Measurements from ENCODE around the gene ARHGAP8.

ARHGAP8 gene

DNA sequence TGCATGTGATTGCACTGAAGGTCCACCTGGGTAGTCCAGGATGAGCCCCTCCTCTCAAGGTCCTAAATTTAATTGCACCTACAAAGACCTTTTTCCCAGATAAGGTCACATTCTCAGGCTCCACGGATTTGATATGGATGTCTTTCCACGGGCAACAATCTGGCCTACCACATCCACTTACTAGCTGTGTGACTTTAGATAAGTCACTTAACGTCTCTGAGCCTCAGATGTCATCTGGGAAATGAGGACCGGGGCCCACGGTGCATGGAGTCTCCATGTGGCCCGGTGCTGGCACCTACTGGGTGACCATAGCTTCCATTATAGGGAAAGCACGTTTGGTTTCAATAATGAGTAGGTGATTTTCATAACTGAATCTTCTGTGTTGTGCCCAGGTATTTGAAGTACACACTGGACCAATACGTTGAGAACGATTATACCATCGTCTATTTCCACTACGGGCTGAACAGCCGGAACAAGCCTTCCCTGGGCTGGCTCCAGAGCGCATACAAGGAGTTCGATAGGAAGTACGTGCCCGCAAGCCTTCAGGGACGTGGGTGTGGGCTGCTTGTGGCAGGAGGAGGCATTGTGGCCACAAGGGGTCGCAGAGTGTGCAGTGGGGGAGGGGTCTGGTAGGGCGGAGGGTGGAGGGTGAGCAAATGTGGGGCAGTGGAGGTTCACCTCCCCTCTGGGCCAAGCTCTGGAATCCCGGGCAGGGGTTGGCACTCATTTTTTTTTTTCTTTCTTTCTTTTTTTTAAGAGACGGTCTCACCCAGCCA lies 55.7 kb downstream of the ARHGAP8 start:
- DNase-seq, result no peak

DNA sequence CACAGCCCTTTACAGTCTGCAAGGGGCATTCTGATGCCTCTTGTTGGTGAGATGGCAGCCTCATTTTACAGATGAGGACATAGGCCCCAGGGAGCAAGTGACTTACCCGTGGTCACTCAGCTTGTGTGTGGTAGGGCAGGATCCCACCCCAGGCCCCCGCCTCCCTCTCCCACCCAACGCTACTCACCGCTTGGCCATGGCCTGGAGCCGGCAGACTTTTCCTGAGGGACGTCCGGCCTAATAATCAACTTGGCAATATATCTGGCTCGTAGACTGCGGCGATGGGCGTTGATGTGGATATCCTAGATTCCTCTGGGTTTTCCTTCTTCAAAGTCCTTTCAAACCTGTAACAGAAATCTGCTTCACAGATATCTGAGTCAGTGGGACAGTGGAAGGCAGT lies 57.1 kb downstream of the ARHGAP8 start:
- DNase-seq, result no peak

DNA sequence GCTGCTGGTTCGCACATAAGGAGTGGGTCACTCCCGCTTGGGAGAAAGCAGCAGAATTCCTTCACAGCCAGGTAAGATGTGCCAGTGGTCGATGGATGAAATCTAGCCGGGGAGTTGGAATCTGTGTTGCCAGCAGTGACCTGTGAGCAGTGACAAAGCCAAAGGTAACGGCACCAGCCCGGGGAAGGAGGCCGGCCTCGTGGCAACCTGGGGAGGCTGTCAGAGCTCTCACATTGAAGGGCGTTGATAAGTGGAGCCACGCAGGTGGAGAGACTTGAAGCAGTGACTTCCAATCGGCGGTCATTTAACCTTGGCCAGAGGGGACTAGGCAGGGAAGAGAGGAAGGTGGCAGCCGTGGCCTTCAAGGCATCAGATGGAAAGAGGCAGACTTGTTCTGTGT lies 58.8 kb downstream of the ARHGAP8 start:
- no peak for DNase-seq

DNA sequence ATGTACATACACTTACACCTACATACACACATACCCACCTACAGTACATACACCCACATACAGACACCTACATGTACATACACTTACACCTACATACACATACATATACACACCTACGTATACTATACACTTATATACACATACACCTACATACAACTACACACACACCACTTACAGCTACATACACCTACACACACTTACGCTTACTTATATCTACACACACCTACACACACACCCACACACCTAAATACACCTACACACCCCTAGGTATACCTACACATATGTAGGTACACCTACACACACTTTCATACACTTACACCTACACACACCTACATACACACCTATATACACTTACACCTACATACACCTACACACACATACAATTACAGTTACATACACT lies 61.0 kb downstream of the ARHGAP8 start:
- DNase-seq, result no peak

DNA sequence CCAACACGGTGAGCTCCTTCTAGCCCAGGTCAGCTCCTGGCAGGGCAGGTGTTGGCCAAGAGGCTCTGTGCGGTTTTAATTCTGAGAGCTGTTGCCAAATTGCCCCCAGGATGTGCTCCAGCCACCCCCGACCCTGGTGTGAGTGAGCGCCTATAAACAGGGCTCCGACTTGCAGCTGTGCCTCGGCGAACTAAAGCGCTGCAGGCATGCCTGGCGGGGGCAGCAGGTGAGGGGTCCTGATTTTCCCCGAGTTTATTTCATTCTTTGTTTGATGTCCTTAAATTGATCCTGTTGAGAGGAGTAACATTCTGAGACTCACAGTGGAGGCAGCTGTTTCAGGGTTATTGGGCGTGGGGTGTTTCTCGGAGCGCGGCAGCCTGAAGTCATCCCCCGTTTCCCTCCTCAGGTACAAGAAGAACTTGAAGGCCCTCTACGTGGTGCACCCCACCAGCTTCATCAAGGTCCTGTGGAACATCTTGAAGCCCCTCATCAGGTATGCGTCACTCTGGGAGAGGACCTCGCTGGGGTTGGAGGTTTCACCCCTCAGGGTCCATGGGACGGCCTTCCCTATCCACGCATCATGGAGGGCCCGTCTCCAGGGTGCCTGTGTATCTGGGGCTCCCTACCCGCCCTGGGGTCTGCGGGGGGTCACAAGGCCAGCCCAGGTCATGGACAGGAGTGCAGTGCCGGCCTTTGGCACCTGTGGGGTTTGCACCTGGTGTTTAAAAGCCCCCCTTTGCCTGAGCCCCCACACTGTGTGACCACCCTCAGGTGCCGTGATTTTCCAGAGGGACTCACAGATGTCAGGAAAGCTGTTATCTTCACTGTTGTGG lies 62.1 kb downstream of the ARHGAP8 start:
- DNase-seq, result no peak

DNA sequence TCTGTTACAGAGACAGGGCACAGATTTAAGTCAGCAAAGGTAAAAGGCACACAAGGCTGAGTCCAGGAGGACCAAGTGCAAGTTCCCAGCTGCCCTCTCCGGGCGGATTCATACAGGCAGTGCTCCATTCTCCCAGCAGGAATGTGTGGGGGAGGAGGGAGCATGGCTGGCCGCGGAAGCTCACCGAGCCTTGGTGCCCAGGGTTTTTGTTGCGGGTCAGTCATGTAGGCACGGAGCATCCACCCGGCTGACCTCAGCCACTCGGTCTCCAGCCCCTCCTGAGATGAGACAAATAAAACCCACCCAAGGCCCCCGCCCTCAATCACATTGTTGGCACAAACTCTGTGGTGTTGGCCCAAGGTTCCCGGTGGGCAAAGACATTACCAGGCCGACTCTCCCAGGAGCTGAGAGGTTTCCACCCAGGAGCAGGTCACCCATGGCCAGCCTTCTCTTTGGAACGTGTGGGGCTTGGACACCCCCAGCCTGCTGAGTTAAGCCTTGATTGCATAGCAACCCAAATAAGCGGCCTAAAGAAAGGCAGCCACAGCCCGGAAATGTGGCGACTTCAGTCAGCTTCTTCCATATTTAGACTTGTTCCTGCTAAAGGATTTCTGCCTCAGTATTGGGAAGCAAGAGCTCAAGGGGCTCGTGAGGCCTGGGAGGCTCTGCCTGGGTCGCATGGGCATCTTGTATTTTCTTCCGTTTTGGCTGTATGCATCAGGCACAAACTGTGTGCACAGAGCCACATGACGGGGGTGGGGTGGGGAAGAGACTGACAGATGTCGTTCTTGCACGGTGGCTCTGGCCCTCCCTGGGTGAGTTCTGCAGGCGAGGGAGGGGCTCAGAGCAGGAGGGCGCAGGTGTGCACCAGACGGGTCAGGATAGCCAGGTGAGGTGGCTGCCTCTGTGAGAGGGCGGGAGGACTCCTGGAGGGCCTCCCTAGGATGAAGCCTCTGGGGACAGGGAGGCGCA lies 63.0 kb downstream of the ARHGAP8 start:
- DNase-seq, result no peak

DNA sequence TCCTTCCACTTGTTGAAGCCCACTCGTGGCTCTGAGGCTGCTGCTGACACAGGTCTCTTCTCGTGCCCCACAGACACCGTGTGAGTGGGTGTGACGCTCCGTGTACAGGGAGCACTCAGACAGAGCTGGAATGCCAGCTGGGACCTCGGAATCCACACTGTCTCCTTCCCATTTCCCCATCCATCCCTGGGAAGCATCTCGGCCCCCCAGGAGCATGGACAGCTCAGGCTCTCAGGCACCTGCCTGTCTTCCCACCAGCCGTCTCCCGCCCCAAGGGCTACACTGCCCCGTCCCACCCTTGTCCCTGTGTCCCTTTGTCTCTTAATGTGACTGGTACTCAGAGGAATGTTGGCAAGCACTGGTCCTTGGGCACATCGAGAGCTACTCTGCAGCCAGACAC lies 63.8 kb downstream of the ARHGAP8 start:
- DNase-seq, result no peak

DNA sequence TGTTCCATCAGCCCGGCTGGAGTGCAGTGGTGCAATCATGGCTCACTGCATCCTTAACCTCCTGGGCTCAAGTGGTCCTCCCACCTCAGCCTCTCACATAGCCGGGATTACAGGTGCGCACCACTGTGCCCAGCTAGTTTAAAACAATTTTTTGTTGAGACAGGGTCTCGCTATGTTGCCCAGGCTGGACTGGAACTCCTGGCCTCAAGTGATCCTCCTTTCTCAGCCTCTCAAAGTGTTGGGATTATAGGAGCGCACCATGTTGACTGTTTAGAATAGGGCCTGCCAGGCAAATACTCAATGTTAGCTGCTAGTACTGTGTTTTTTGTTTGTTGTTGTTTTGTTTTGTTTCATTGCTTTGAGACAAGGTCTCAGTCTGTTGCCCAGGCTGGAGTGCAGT lies 66.4 kb downstream of the ARHGAP8 start:
- no peak for DNase-seq

DNA sequence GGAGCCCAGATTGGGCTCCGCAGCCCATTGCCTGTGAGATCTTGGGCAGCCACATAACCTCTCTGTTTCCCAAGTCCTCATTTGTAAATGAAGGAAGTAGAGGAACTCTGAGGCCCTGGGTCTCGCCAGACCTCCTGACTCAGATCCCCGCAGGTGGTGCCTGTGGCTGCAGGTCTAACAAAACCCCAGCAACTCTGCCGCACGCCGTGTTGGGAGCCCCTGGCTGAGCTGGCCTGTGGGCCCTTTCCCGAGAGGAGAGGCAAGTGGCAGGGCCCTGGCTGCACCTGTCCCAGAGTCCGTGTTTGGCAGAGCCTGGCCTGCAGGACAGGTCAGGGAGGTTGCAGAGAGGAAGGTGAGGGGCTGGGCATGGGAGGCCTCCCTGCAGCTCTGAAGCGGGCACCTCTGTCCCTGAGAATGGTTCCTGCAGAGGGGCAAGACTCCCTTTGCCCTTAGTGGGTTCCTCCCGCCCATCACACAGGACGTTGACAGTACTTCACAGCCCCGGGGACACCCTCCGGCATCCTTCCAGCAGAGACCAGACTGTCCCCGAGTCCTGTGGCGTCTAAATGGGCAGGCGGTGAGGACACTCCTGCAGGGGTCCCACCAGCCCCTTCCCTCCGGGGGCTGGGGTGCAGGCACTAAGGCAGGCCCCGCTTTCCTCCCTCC lies 67.7 kb downstream of the ARHGAP8 start:
- no peak for DNase-seq

DNA sequence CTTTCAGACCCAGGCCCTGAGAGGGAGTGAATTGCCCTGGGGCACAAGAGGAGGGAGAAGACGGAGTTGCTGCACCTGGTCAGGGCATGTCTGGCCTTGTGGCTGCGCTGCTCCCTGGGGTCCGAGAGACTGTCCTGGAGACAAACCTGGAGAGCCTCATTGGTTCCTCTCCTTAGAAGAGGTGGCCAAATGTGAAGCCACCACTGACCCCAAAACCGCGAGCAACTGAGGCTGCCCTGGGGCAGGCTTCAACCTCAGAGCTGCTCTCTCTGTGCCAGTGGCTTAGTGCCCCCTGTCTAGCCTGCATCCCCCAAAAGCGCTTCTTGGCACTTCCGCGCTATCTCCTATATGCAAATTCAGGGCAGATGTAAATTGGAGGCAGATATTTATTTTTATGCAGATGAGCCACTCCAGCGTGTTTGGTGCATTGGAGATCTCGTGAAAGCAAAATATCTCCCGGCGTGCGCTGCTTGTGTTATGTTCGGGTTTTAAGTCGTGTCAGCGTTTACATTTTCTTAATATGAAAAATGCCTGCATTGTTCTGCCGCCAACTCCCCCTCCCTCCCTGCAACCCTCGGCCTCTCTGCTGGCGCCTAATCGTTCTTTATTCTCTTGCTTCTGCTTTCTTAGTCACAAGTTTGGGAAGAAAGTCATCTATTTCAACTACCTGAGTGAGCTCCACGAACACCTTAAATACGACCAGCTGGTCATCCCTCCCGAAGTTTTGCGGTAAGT lies 69.5 kb downstream of the ARHGAP8 start:
- no peak for DNase-seq

DNA sequence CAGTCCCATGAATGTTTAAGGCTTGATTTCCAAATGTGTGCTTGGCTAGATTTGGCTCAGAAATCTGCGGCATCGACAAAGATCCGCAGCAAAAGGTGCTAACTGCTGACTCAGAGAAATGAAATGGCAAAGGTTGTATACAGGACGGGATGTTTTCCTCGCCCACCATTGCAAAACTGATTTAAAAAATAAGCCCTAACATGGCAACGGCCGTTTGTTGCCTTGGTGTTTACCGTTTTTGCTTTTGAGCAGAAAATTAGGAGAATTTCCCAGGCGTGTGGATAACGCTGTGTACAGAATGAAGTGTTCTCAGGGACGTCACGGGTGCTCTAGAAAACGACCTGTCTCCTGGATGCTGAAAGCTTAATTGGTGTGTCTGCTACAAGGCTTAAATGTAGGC lies 70.2 kb downstream of the ARHGAP8 start:
- DNase-seq, result no peak

DNA sequence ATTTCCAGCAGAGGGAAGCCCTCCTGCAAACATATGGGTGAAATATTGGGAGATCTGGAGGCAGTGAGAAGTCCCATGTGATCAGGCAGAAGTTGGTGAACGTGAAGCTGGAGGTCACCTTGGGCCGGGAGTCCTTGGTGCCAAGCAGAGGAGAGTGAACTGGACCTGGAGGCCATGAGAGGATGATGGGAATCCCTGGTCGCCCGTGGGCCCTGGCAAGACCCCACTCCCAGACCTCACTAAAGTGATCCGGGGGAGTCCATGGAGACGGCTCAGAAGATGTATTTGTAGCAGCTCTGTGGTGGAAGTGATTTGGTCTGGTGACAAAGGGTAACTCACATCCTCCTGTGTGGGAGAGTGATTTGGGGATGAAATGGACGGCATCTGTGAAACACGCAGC lies 71.0 kb downstream of the ARHGAP8 start:
- no peak for DNase-seq

DNA sequence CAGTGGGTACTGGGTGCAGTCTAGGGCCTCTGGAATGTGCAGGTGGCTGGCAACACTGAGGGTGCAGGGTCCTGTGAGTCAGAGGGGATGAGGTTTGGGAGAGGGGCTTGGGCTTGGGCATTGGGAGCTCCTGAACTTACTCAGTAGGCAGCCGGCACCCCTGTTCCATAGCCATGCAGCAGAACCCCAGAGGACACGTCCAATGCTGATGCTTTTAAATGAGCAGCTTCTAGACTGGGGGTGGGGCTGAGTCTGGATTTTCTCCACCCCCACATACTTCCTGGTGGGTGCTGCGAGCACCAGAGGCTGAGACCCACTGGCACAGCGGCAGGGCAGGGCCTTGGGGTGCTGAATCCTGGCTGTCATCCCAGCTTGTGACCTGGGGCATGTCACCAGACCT lies 71.4 kb downstream of the ARHGAP8 start:
- DNase-seq, result no peak

DNA sequence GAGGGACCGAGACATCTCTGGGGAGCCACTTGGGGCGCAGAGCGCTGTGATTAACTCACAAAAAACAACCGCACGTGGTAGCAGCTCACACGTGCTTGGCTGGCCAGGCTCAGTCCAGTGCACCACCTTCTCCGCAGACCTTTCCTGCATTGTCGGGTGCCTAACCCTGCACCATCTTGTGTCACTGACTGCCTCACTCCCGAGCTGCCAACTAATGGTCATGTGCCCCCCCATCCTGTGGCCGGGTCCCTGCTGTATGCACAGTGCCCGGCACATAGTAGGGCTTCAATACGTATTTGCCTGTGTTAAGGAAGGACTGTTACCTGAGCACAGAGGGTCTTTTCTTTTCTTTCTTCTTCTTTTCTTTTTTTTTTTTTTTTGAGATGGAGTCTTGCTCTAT lies 71.9 kb downstream of the ARHGAP8 start:
- DNase-seq, result no peak

DNA sequence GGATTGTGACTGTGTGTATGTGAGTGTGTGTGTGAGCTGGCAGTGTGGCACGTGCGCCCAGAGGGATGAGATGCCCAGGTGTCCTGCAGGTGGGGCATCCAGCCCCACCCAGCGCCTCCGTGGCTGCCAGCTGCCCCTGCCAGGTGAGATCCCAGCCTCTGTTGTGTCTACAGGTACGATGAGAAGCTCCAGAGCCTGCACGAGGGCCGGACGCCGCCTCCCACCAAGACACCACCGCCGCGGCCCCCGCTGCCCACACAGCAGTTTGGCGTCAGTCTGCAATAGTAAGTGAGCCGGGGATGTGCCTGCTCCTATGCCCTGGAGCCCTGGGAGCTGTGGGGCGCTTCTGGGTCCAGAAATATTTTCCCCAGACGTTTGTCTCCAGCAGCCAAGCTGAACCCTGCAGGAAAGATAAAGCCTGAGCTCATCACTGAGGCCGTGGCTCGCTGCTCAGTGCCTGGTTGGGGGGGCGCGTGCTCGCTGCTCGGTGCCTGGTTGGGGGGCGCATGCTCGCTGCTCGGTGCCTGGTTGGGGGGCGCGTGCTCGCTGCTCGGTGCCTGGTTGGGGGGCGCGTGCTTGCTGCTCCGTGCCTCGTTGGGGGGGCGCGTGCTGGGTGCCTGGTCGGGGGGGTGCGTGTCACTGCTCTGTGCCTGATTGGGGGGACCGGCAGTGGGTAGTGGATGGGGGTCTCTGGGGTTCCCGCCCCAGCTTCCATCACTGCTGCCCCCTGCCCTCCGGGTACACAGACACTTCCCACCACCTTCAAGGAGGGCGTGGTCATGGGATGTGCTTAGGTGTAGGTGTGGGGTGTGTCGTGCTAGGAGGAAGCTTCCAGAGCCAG lies 73.2 kb downstream of the ARHGAP8 start:
- no peak for DNase-seq

DNA sequence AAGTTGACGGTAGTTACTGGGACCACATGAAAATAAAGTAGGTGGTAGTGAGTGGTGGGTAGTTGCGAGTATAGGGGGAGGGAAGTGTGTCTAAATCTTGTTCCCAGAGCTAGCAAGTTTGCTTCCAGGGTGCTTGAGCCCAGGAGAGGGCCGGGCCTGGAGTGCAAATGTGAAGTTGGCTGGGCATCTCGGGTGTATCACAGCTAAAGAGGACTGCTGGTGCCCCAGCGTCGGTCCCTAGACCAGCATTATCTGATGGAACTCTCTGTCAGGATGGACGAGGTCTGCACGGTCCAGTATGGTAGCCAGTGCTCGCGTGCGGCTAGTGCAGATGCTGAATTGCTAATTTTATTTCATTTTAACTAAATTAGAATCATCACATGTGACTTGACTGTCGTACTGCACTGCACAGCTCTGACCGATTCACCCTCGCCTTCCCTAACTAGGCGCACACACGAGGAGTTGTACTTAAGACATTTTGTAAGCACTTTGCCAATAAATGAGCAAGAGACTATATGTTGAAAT lies 75.4 kb downstream of the ARHGAP8 start:
- DNase-seq, result no peak

DNA sequence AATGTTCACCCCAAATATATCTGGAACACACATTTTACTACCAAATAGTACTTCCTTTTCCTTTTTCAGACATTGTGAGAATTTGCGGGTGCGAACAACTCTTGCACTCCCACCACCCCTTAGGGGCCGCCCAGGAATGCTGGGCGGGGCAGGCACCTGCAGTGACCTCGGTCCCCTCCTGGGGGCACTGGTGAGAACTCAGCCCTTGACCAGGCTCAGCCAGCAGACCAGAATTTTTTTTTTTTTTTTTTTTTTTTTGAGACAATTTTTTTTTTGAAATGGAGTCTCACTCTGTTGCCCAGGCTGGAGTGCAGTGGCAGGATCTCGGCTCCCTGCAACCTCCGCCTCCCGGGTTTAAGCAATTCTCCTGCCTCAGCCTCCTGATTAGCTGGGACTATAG lies 75.8 kb downstream of the ARHGAP8 start:
- DNase-seq, result no peak

DNA sequence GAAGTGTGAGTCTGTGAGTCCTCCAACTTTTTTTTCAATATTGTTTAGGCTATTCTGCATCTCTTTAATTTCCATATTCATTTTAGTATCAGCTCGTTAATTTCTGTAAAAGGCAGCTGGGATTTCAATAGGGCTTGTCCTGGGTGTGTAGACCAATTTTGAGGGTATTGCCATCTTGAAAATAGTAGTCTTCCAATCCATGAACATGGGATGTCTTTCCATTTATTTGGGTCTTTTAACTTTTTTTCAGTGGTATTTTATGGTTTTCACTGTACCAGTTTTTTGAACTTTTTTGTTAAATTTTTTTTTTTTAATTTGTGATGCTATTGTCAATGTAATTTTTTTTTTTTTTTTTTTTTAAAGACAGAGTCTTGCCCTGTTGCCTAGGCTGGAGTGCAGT lies 79.5 kb downstream of the ARHGAP8 start:
- DNase-seq, result no peak

DNA sequence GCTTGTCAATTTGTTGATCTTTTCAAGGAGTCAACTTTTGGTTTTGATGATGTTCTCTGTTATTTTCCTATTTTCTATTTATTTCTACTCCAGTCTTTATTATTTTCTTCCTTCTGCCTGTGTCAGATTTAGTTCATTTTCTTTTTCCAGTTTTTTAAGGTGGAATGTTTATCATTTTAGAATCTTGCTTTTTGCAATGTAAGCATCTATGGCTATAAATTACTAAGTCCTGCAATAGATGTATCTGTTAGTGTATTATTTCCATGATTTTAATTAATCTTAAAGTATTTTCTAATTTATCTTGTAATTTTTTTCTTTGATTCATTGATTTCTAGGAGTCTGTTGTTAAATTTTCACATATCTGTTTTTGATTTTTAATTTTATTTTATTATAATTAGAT lies 81.7 kb downstream of the ARHGAP8 start:
- no peak for DNase-seq

DNA sequence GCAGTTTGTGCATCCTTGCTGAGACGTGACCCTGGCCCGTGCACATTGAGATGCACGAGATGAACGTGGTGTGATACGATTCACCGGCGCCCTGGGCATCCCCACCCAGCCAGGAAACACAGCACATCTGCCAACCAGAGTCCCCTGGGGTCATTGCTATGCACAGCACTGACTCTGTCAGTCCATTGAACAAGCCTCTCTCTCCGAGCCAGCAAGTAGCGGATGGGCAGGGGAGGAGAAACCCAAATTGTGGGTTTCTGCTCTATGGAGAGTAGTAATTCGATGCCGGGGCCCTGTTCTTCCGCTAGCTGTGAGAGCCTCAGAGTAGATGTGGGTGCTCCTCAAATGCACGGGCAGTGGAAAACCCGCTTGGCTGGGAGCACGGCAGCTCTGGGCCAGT lies 85.1 kb downstream of the ARHGAP8 start:
- no peak for DNase-seq
